ENCODE data around the gene RGL4. TPM values are rescaled to one million over a fixed set of nuclear protein-coding genes. Genes with fewer than 3 reads are reported as not detected.

The RGL4 gene
- total RNA-seq, 1 donor from 2014 or later = not detected

DNA sequence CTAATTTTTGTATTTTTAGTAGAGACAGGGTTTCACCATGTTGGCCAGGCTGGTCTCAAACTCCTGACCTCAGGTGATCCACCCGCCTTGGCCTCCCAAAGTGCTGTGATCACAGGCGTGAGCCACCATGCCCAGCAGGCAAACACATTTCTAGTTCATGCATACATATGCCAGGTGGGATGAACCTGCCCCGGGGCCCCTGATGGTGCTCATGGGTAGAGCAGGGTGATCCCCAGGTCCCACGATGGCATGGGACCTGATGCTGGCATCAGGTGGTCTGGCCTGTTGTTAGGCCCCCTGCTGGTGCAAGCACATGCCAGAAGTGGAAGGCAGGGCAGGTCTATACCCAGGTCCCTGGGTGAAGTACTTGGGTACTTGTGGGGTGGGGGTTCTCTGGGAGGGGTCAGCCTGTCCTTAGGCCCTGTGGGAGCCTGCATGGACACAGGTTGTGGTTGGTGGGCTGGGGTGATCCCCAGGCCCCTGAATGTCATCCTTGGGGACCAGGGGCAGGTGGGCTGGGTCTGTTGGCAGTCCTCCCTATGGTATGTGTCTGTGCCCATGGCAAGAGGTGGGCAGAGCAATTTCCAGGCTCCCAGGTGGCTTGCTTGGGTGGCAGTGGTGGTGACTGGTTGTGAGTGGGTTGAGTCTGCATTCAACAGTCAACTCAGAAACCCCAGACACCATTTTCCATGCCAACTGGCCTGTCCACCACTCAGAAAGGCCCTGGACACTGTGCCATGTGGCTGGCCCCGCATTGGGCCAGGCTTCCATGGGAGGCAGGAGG lies 9.6 kb upstream of the RGL4 start:
- DNase-seq (ENCODE audit: low read depth) = no peak
- H3K4me3 ChIP-seq (ENCODE audit: low read depth, low read length) = no peak overlapping the region
- no peaks in the 10 kb centered on the region for H3K36me3 ChIP-seq (ENCODE audit: control insufficient read depth, insufficient read depth, low read length)
- no peaks in the 10 kb centered on the region for H3K27me3 ChIP-seq (ENCODE audit: control insufficient read depth, insufficient read depth, low read length)
- no peak for FAIRE-seq
- TF ChIP-seq, protein P1, sequence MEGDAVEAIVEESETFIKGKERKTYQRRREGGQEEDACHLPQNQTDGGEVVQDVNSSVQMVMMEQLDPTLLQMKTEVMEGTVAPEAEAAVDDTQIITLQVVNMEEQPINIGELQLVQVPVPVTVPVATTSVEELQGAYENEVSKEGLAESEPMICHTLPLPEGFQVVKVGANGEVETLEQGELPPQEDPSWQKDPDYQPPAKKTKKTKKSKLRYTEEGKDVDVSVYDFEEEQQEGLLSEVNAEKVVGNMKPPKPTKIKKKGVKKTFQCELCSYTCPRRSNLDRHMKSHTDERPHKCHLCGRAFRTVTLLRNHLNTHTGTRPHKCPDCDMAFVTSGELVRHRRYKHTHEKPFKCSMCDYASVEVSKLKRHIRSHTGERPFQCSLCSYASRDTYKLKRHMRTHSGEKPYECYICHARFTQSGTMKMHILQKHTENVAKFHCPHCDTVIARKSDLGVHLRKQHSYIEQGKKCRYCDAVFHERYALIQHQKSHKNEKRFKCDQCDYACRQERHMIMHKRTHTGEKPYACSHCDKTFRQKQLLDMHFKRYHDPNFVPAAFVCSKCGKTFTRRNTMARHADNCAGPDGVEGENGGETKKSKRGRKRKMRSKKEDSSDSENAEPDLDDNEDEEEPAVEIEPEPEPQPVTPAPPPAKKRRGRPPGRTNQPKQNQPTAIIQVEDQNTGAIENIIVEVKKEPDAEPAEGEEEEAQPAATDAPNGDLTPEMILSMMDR (IDR thresholded peaks at IDR 0.05; ENCODE audit: insufficient read depth, low read length, severe bottlenecking) = no peak

DNA sequence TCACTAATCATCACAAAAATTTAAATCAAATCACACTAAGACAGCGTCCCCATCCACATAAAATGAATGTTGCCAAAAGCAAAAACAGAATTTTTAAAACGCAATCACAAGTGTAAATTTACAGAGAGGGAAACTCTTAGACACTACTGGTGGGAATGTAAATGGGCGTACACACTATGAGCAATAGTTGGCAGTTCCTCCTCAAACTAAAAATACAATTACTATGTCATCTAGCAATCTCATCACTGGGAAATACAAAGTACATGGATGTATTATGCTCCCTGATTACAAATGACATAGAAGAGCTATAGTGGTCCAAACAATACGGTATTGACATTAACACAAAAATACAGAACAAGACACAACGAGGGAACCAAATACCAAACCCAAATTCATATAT lies 8.7 kb upstream of the RGL4 start:
- no peak for DNase-seq (ENCODE audit: low read depth)
- H3K27me3 ChIP-seq (ENCODE audit: control insufficient read depth, insufficient read depth, low read length) = no peaks in the 10 kb centered on the region
- FAIRE-seq = no peak
- no peak overlapping the region for H3K4me3 ChIP-seq (ENCODE audit: low read depth, low read length)
- H3K36me3 ChIP-seq (ENCODE audit: control insufficient read depth, insufficient read depth, low read length) = no peaks in the 10 kb centered on the region
- TF ChIP-seq, protein P1 (IDR thresholded peaks at IDR 0.05; ENCODE audit: insufficient read depth, low read length, severe bottlenecking) = no peak

DNA sequence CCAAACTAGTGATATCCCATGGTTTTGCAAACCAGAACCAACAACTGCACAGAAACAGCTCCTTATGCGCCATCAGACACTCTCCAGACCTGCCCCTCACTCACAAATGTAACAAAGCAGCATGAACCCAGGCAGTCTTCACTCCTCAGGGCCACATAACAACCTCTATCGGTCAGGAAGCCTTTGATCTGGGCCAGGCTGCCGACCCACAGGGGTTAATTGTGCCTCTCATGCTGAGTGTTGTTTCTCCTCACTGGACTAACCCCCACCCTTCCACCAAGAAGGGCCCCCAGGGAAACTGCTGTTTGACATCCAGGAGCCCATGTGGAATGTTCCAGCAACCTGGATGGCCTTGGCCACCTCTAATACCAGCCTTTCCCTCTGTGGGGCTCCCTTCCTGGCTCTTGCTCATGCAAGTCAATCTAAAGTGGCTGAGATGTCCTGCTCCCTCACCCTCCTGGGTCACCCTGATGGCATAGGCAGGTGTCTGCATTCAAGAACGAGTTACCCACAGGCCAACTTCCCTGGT lies 7.9 kb upstream of the RGL4 start:
- FAIRE-seq (no peak), DNase-seq (ENCODE audit: low read depth) (no peak)
- TF ChIP-seq, protein P1 (IDR thresholded peaks at IDR 0.05; ENCODE audit: insufficient read depth, low read length, severe bottlenecking) = no peak
- no peak overlapping the region for H3K4me3 ChIP-seq (ENCODE audit: low read depth, low read length)
- H3K36me3 ChIP-seq (ENCODE audit: control insufficient read depth, insufficient read depth, low read length) = no peaks in the 10 kb centered on the region
- H3K27me3 ChIP-seq (ENCODE audit: control insufficient read depth, insufficient read depth, low read length) = no peaks in the 10 kb centered on the region

DNA sequence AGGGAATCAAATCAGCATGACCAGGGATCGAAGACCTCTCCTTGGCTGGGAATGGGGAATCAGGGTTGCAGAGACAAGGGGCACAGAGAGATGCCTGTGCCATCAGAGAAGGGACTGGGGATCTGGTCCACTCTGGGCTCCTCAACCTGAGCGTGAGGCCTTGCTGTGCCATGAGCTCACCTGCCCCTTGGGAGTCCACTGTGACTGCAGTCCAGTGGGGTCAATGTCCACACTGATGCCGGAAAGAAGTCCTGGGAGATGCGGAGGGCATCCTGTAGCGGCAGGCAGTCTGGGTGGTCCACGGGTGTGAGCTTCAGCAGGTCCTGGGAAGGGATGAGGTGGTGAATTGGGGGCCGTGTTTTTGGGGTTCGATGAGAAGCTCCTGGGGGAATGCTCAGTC lies 7.3 kb upstream of the RGL4 start:
- no peak overlapping the region for H3K4me3 ChIP-seq (ENCODE audit: low read depth, low read length)

DNA sequence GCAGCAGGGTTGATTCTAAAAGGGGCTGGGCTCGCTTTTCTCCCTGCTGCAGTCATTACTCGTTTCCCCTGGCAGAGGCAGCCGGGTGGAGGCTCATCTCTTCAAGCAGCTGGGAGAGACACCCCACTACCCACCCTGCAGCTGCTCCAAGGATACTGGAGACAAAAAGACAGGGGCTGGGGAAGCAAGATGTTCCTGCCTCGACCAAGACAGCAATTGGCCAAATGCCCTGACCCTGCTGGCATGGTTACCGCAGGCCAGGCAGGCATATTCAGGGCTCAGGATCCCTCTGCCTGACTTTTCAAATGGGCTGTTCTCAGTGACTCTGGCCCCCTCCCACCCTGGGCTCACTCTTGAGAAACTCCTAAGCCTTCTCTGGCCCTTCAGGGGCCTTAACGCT lies 6.8 kb upstream of the RGL4 start:
- H3K27me3 ChIP-seq (ENCODE audit: control insufficient read depth, insufficient read depth, low read length) = no peaks in the 10 kb centered on the region
- no peaks in the 10 kb centered on the region for H3K36me3 ChIP-seq (ENCODE audit: control insufficient read depth, insufficient read depth, low read length)
- no peak overlapping the region for H3K4me3 ChIP-seq (ENCODE audit: low read depth, low read length)
- DNase-seq (ENCODE audit: low read depth) (no peak), FAIRE-seq (no peak)
- TF ChIP-seq, protein P1 (IDR thresholded peaks at IDR 0.05; ENCODE audit: insufficient read depth, low read length, severe bottlenecking) = no peak

More for the DNA sequence above, 7.3 kb upstream of the RGL4 start:
- Histone ChIP-seq H3K36me3 (ENCODE audit: control insufficient read depth, insufficient read depth, low read length) (no peaks in the 10 kb centered on the region), H3K27me3 (ENCODE audit: control insufficient read depth, insufficient read depth, low read length) (no peaks in the 10 kb centered on the region)
- no peak for DNase-seq (ENCODE audit: low read depth)
- FAIRE-seq = no peak
- TF ChIP-seq, protein P1 (IDR thresholded peaks at IDR 0.05; ENCODE audit: insufficient read depth, low read length, severe bottlenecking) = no peak
